ENCODE measurements around the gene PTCD2. TPM values are rescaled to one million over a fixed set of nuclear protein-coding genes. Genes with fewer than 3 reads are reported as not detected.

PTCD2 gene
- total RNA-seq, 4 donors from 2014 or later: 8.5 to 13.2 (median 9.4) TPM

DNA sequence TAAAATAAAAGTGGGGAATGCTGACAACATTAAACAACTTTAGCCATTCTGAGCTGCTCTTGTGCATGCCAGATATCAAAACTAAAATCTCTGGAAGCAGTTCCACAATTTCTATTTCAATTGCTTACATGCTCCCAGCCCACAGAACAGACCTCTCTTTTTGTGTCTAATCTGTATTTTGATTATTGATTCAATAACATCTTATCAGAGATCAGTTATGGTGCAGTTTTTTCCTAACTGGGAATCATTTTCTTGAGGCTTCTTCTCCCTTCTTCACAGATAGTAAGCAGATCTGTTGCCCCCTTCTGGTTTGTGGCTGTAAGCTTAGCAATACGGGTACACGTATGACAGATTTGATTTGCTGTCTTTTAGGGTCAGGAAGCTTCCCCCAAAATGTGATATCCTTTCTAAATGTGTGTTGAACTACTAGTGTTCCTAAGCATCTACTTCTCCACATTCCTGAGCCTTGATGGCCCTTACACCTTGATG lies 39.5 kb upstream of the PTCD2 start:
- peaks cover 31% of the 10 kb centered on the region for H3K4me1 ChIP-seq
- no peaks in the 10 kb centered on the region for H3K27me3 ChIP-seq
- no peak overlapping the region for H3K4me3 ChIP-seq
- no peak overlapping the region for H3K27ac ChIP-seq
- DNase-seq (ENCODE audit: low spot score in 2 of 2): no peak
- WGBS: 39% methylated on average over 2 of the region's 2 CpGs
- H3K36me3 ChIP-seq: peaks cover 3% of the 10 kb centered on the region
- TF ChIP-seq POLR2A (IDR thresholded peaks at IDR 0.05) (no peak), EP300 (IDR thresholded peaks at IDR 0.05) (no peak)
- TF ChIP-seq, protein P1, sequence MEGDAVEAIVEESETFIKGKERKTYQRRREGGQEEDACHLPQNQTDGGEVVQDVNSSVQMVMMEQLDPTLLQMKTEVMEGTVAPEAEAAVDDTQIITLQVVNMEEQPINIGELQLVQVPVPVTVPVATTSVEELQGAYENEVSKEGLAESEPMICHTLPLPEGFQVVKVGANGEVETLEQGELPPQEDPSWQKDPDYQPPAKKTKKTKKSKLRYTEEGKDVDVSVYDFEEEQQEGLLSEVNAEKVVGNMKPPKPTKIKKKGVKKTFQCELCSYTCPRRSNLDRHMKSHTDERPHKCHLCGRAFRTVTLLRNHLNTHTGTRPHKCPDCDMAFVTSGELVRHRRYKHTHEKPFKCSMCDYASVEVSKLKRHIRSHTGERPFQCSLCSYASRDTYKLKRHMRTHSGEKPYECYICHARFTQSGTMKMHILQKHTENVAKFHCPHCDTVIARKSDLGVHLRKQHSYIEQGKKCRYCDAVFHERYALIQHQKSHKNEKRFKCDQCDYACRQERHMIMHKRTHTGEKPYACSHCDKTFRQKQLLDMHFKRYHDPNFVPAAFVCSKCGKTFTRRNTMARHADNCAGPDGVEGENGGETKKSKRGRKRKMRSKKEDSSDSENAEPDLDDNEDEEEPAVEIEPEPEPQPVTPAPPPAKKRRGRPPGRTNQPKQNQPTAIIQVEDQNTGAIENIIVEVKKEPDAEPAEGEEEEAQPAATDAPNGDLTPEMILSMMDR (IDR thresholded peaks at IDR 0.05): peak; percentile 11 to 46
- H3K9me3 ChIP-seq: no peaks in the 10 kb centered on the region

DNA sequence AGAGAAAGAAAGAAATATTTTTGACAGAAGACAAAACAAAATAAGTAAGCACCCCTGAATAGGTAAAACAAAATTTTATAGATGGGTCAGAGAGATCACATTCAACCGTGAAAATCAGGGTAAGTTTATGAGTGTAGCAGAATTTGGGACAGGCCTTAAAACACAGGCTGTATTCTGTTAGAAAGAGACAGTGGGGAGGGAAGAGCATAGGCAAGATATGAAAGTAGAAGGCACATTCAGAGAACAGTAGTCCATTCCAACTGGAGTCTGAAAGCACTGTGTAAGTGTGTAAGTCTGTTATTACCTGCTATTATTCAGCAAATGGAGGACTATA lies 38.8 kb upstream of the PTCD2 start:
- Histone ChIP-seq H3K9me3 (no peaks in the 10 kb centered on the region), H3K4me1 (peaks cover 31% of the 10 kb centered on the region), H3K27me3 (no peaks in the 10 kb centered on the region), H3K4me3 (no peak overlapping the region), H3K36me3 (peaks cover 3% of the 10 kb centered on the region), H3K27ac (no peak overlapping the region)
- TF ChIP-seq EP300 (IDR thresholded peaks at IDR 0.05) (no peak), POLR2A (IDR thresholded peaks at IDR 0.05) (no peak), POLR2AphosphoS5 (IDR thresholded peaks at IDR 0.05) (no peak)
- TF ChIP-seq, protein P1 (IDR thresholded peaks at IDR 0.05): no peak
- WGBS: 76% methylated on average over 1 of the region's 1 CpG
- DNase-seq (ENCODE audit: low spot score in 2 of 2): no peak

DNA sequence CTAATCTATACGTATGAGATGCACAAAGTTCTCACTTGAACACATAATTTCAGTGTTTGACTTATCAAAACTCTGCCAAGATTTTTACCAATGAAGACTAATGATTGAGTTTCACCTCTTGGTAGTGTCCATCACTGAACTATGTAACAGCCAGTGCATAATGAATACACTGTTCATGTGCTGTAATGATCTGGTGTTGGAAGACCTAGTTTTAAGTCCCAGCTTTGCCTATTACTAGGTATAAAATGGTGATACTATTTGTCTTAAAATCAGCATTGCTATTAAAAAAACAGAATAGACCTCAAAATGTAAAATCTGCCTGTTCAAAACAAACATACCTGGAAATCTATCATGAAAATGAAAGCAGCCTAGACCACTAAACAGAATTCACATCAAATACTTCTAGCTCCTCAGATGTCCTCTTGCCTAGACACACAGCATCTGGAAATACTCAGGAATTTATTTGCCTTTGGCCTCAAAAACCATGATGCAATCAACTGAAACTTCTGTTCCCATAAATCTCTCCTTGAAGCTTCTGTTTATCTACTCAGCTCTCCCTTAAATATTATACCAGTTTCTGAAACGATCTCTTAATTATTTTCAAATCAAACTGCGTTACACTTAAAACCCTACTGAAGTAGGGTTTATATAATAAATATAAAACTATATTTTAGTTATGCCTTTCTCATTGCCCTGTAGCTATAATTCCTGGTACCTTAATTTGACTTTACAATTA lies 38.2 kb upstream of the PTCD2 start:
- Histone ChIP-seq H3K4me1 (peaks cover 31% of the 10 kb centered on the region), H3K27me3 (no peaks in the 10 kb centered on the region), H3K9me3 (no peaks in the 10 kb centered on the region), H3K27ac (no peak overlapping the region), H3K4me3 (no peak overlapping the region), H3K36me3 (peaks cover 3% of the 10 kb centered on the region)
- no peak for DNase-seq (ENCODE audit: low spot score in 2 of 2)
- TF ChIP-seq EP300 (IDR thresholded peaks at IDR 0.05) (no peak), POLR2AphosphoS5 (IDR thresholded peaks at IDR 0.05) (peak in 1 of 3 donors; percentile 43)
- 53% methylated on average over 3 of the region's 3 CpGs for WGBS

DNA sequence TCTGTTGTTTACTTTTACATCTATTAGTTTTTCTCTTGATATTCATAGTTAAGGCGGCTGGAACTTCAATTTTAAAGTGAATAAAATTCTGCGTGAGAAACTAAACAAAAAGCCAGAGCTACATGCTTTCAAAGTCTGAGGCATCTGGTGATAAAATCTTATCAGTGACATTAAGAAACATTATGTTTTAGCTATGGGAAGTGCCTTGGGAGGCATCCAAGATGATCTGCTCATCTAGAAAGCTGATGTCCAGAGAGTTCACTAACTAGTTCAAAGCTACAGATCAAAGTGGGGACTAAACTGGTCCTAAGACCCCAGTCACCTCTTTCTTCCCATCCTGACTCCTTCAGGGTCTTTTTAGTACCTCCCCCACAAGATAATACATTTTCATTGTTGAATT lies 37.3 kb upstream of the PTCD2 start:
- TF ChIP-seq POLR2AphosphoS5 (IDR thresholded peaks at IDR 0.05): no peak
- TF ChIP-seq EP300 (IDR thresholded peaks at IDR 0.05): no peak
- TF ChIP-seq, protein P1 (IDR thresholded peaks at IDR 0.05): no peak
- H3K9me3 ChIP-seq: no peaks in the 10 kb centered on the region
- no peaks in the 10 kb centered on the region for H3K27me3 ChIP-seq
- no peak overlapping the region for H3K27ac ChIP-seq
- no peak for DNase-seq (ENCODE audit: low spot score in 2 of 2)
- peaks cover 31% of the 10 kb centered on the region for H3K4me1 ChIP-seq
- peaks cover 8% of the 10 kb centered on the region for H3K36me3 ChIP-seq
- no peak overlapping the region for H3K4me3 ChIP-seq
- 54% methylated on average over 2 of the region's 2 CpGs for WGBS

DNA sequence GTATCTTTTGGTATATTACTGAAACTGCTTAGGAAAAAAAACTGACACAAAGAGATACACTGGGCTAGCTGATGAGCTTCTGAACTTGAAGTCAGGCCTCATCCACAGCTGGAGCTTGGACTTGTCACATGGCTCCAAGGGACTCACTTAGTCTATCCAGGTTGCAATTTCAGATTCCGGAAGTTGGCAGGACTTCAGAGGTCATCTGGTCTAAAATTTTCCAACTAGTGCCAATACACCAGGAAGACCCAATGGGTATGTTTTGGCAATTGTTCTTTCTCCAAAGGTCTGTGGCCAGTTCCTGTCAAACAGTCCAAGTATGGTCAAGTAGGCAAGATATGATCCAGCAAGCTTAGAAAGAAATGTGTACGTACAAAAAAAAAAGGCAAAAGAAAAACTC lies 36.8 kb upstream of the PTCD2 start:
- no peak for TF ChIP-seq POLR2AphosphoS5 (IDR thresholded peaks at IDR 0.05)
- TF ChIP-seq, protein P1 (IDR thresholded peaks at IDR 0.05): no peak
- TF ChIP-seq POLR2A (IDR thresholded peaks at IDR 0.05): no peak
- no peak for TF ChIP-seq EP300 (IDR thresholded peaks at IDR 0.05)
- Histone ChIP-seq H3K27ac (no peak overlapping the region), H3K36me3 (peaks cover 9% of the 10 kb centered on the region), H3K9me3 (no peaks in the 10 kb centered on the region), H3K27me3 (no peaks in the 10 kb centered on the region), H3K4me3 (no peak overlapping the region), H3K4me1 (peaks cover 31% of the 10 kb centered on the region)
- WGBS: 67% methylated on average over 2 of the region's 2 CpGs
- DNase-seq (ENCODE audit: low spot score in 2 of 2): no peak
